C4-2B (cell line): ENCODE data around the gene VEPH1.

ENCODE experiments used
- CTCF ChIP-seq: fragments of 450-650 bp; conservative IDR thresholded peaks from 2 replicates; pipeline ENCODE4 v1.5.1; 2017; ENCODE audit warnings: mild to moderate bottlenecking
- ZFX ChIP-seq: fragments of 450-650 bp; IDR thresholded peaks from 2 replicates; pipeline ENCODE4 v1.6.1; 2017

- no peak for TF ChIP-seq CTCF
- TF ChIP-seq ZFX: no peak
Observed at GRCh38 chr3:157463816-157464215, 39.4 kb downstream of the VEPH1 start.
